ENCODE measurements around the gene ASIC3. TPM values are rescaled to one million over a fixed set of nuclear protein-coding genes. Genes with fewer than 3 reads are reported as not detected.
A peak's percentile ranks its signal among the peaks of the same experiment; 100 is the strongest.

The ASIC3 gene
- total RNA-seq, 2 donors from 2014 or later: 7.6 to 19.7 TPM

- Mint-ChIP-seq H3K9me3 (no peaks in the 10 kb centered on the region), H3K36me3 (peaks cover 0 to 6% of the 10 kb centered on the region in 2 donors), H3K27ac (no peak overlapping the region)
- ATAC-seq (no peak), DNase-seq (ENCODE audit: low spot score in 2 of 2) (no peak)
Measured at GRCh38 chr7:151093748-151094147, 45.4 kb downstream of the ASIC3 start.

- no peak for DNase-seq (ENCODE audit: low spot score in 2 of 2)
- no peaks in the 10 kb centered on the region for H3K9me3 Mint-ChIP-seq
- H3K36me3 Mint-ChIP-seq: no peaks in the 10 kb centered on the region
- ATAC-seq: no peak
- peak overlapping the region in 1 of 2 donors; percentile 11 for H3K27ac Mint-ChIP-seq
Measured at GRCh38 chr7:151094675-151095074, 46.3 kb downstream of the ASIC3 start.

- H3K27ac Mint-ChIP-seq: peak overlapping the region in 1 of 2 donors; percentile 11
- no peaks in the 10 kb centered on the region for H3K9me3 Mint-ChIP-seq
- peak in 1 of 2 donors; percentile 36 for ATAC-seq
- no peak for DNase-seq (ENCODE audit: low spot score in 2 of 2)
- no peaks in the 10 kb centered on the region for H3K36me3 Mint-ChIP-seq
Measured at GRCh38 chr7:151095123-151095797, 46.9 kb downstream of the ASIC3 start.

GRCh38 chr7:151095828-151096475 lies 47.6 kb downstream of the ASIC3 start:
- no peaks in the 10 kb centered on the region for H3K36me3 Mint-ChIP-seq
- no peak for DNase-seq (ENCODE audit: low spot score in 2 of 2)
- H3K9me3 Mint-ChIP-seq: no peaks in the 10 kb centered on the region
- H3K27ac Mint-ChIP-seq: no peak overlapping the region
- ATAC-seq: peak in 1 of 2 donors; percentile 28

- no peaks in the 10 kb centered on the region for H3K36me3 Mint-ChIP-seq
- ATAC-seq (no peak), DNase-seq (ENCODE audit: low spot score in 2 of 2) (no peak)
- H3K9me3 Mint-ChIP-seq: no peaks in the 10 kb centered on the region
- no peak overlapping the region for H3K27ac Mint-ChIP-seq
Measured at GRCh38 chr7:151099486-151100211, 51.3 kb downstream of the ASIC3 start.

- no peak overlapping the region for H3K27ac Mint-ChIP-seq
- ATAC-seq (no peak), DNase-seq (ENCODE audit: low spot score in 2 of 2) (no peak)
- no peaks in the 10 kb centered on the region for H3K9me3 Mint-ChIP-seq
- H3K36me3 Mint-ChIP-seq: no peaks in the 10 kb centered on the region
Measured at GRCh38 chr7:151100921-151101320, 52.6 kb downstream of the ASIC3 start.

- Mint-ChIP-seq H3K27ac (no peak overlapping the region), H3K36me3 (no peaks in the 10 kb centered on the region), H3K9me3 (no peaks in the 10 kb centered on the region)
- DNase-seq (ENCODE audit: low spot score in 2 of 2): no peak
- ATAC-seq: no peak
Measured at GRCh38 chr7:151101621-151102396, 53.5 kb downstream of the ASIC3 start.

Other genes starting within 250 kb of the ASIC3 start
- gene TMEM176B, start 248.2 kb upstream of the ASIC3 start, total RNA-seq: not detected
- not detected for gene TMEM176A, start 247.8 kb upstream of the ASIC3 start, total RNA-seq
- not detected for gene AOC1, start 196.0 kb upstream of the ASIC3 start, total RNA-seq
- under 1 TPM; 0.41 to 0.72 TPM for gene KCNH2, start 70.2 kb upstream of the ASIC3 start, total RNA-seq
- gene NOS3, start 57.5 kb upstream of the ASIC3 start, total RNA-seq: 10 to 100 TPM in 1 of 2 donors, 1 to 10 TPM in 1; 1.8 to 12.7 TPM
- gene ATG9B, start 24.0 kb upstream of the ASIC3 start, total RNA-seq: 10 to 100 TPM in 1 of 2 donors, 1 to 10 TPM in 1; 1.1 to 14.9 TPM
- gene ABCB8, start 20.1 kb upstream of the ASIC3 start, total RNA-seq: 10 to 100 TPM; 42.6 to 78.3 TPM
- gene CDK5, start 9.4 kb downstream of the ASIC3 start, total RNA-seq: 10 to 100 TPM; 13.0 to 19.4 TPM
- 10 to 100 TPM; 48.9 to 99.6 TPM for gene SLC4A2, start 11.1 kb downstream of the ASIC3 start, total RNA-seq
- 10 to 100 TPM; 27.0 to 62.0 TPM for gene FASTK, start 32.3 kb downstream of the ASIC3 start, total RNA-seq
- gene TMUB1, start 35.0 kb downstream of the ASIC3 start, total RNA-seq: 10 to 100 TPM; 25.8 to 60.5 TPM
- 10 to 100 TPM; 26.0 to 52.2 TPM for gene AGAP3, start 37.9 kb downstream of the ASIC3 start, total RNA-seq
- gene GBX1, start 119.2 kb downstream of the ASIC3 start, total RNA-seq: under 1 TPM in 1 of 2 donors, not detected in 1; 0.31 TPM
- not detected for gene ASB10, start 138.7 kb downstream of the ASIC3 start, total RNA-seq
- 1 to 10 TPM in 1 of 2 donors, not detected in 1; 1.2 TPM for gene H2BK1, start 162.0 kb downstream of the ASIC3 start, total RNA-seq
- 10 to 100 TPM; 23.5 to 33.6 TPM for gene ABCF2, start 178.7 kb downstream of the ASIC3 start, total RNA-seq
- 10 to 100 TPM; 26.7 to 29.3 TPM for gene CHPF2, start 184.0 kb downstream of the ASIC3 start, total RNA-seq
- 1 to 10 TPM; 2.4 to 10.0 TPM for gene SMARCD3, start 200.2 kb downstream of the ASIC3 start, total RNA-seq

Measured in activated naive CD4-positive, alpha-beta T cell treated with anti-CD3 and anti-CD28 coated beads, Interleukin-2, amount 50 U/mL, for 72 hours (primary cell).